Measurements from ENCODE around the gene OR6C6.

OR6C6 gene

DNA sequence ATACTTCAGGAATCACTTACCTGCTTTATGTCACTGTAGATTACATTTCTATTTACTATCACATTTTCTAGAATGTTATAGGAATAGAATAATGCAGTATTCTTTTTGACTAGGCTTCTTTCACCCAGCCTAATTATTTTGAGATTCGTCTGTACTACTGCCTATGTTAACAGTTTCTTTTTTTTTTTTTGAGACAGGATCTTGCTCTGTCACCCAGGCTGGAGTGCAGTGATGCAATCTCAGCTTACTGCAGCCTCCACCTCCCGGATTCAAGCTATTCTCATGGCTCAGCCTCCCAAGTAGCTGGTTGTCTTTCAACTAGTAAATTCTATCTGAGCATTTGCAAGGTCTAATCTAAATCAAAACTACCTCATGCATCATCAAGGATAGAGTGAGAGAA is 6.4 kb downstream of the OR6C6 start:
- Mint-ChIP-seq H3K4me3 (no peak overlapping the region), H3K36me3 (ENCODE audit: low read depth) (no peaks in the 10 kb centered on the region), H3K27ac (no peak overlapping the region), H3K9me3 (no peaks in the 10 kb centered on the region), H3K4me1 (no peaks in the 10 kb centered on the region), H3K27me3 (ENCODE audit: low read depth) (no peaks in the 10 kb centered on the region)
- TF ChIP-seq, protein P1, sequence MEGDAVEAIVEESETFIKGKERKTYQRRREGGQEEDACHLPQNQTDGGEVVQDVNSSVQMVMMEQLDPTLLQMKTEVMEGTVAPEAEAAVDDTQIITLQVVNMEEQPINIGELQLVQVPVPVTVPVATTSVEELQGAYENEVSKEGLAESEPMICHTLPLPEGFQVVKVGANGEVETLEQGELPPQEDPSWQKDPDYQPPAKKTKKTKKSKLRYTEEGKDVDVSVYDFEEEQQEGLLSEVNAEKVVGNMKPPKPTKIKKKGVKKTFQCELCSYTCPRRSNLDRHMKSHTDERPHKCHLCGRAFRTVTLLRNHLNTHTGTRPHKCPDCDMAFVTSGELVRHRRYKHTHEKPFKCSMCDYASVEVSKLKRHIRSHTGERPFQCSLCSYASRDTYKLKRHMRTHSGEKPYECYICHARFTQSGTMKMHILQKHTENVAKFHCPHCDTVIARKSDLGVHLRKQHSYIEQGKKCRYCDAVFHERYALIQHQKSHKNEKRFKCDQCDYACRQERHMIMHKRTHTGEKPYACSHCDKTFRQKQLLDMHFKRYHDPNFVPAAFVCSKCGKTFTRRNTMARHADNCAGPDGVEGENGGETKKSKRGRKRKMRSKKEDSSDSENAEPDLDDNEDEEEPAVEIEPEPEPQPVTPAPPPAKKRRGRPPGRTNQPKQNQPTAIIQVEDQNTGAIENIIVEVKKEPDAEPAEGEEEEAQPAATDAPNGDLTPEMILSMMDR (IDR thresholded peaks at IDR 0.05; ENCODE audit: unreplicated experiment in 3 of 3) = no peak

DNA sequence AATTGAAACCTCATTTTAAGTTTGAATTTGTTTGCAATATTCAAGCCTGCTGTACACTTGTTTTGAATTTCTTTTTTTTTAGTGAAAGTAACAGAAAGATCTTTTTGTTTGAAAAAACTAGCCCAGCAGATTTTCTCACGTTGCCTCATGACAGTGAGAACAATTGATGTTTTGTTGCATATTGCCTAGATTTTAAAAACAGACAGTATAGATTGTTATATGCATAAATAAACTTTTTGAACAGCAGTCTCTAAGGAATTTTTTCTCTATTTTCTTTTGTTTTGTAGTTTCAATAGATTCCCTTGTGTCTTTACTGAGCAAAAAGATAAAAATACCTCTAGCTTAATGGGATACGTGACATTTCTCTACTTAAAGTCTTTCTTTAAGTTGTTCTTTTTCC is 15.4 kb downstream of the OR6C6 start:
- TF ChIP-seq, protein P1 (IDR thresholded peaks at IDR 0.05; ENCODE audit: unreplicated experiment in 3 of 3) = no peak
- Mint-ChIP-seq H3K36me3 (ENCODE audit: low read depth) (no peaks in the 10 kb centered on the region), H3K4me3 (no peak overlapping the region), H3K4me1 (no peaks in the 10 kb centered on the region), H3K27ac (peak overlapping the region; percentile 38 to 57 (median 57)), H3K27me3 (ENCODE audit: low read depth) (peaks cover 3% of the 10 kb centered on the region), H3K9me3 (peaks cover 5% of the 10 kb centered on the region)

DNA sequence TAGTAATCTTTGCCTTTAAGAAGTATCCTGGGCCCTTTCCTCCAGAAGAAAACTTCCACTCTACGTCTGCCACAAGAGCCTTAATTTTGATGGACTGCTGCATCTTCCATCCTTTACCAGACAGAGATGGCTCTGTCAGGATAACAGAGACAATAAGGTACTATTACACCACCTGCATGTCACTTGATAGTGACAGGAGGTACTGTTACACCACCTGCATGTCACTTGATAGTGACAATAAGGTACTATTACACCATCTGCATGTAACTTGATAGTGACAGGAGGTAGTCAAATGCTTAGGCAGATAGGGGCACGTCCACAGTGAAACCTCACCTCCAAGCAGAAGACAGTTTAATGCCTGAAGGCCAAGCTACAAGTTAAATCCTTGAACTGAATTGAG is 38.1 kb downstream of the OR6C6 start:
- TF ChIP-seq, protein P1 (IDR thresholded peaks at IDR 0.05; ENCODE audit: unreplicated experiment in 3 of 3) = no peak
- no peaks in the 10 kb centered on the region for H3K27me3 Mint-ChIP-seq (ENCODE audit: low read depth)
- H3K4me3 Mint-ChIP-seq = no peak overlapping the region
- no peaks in the 10 kb centered on the region for H3K36me3 Mint-ChIP-seq (ENCODE audit: low read depth)
- H3K9me3 Mint-ChIP-seq = no peaks in the 10 kb centered on the region
- H3K4me1 Mint-ChIP-seq = peaks cover 3% of the 10 kb centered on the region
- H3K27ac Mint-ChIP-seq = no peak overlapping the region

DNA sequence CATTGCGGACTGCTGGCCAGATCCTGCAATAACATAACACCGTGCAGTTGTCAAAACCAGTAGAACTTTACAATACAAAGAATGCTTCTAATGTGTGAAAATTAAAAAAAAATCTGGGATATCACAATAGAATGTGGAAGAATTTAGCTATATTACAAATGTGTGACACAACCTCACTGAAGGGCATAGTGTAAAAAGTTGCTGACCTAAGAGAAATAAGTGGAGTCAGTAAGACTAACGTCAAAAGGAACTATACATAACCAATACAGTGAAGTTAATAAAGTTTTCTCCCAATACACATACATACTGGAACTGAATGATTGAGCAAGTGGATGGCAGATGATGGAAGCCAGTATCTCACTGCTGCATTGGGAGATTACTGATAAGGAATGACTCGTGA is 39.5 kb downstream of the OR6C6 start:
- TF ChIP-seq, protein P1 (IDR thresholded peaks at IDR 0.05; ENCODE audit: unreplicated experiment in 3 of 3) = no peak
- Mint-ChIP-seq H3K4me3 (no peak overlapping the region), H3K4me1 (peaks cover 4% of the 10 kb centered on the region), H3K36me3 (ENCODE audit: low read depth) (no peaks in the 10 kb centered on the region), H3K9me3 (no peaks in the 10 kb centered on the region), H3K27me3 (ENCODE audit: low read depth) (no peaks in the 10 kb centered on the region), H3K27ac (no peak overlapping the region)

DNA sequence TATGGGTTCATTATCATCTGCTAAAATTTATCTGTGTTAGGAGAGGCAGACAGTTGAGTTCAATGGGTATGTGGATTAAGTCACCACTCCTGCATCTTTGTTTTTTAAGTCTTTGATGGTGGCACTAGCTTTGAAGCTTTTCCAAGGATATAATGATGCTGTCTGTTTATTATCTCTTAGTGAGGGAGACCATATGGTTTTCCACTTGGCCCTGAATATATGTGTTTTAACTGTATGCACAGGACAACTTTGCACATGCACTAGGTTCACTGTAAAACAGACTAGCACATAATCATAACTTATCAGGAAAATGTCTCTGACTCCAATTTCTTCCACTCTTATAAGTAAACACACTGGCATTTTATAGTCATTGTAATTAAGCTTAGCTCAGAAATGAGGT is 43.1 kb downstream of the OR6C6 start:
- TF ChIP-seq, protein P1 (IDR thresholded peaks at IDR 0.05; ENCODE audit: unreplicated experiment in 3 of 3) = no peak
- Mint-ChIP-seq H3K27ac (peak overlapping the region in 2 of 3 experiments; percentile 41 to 64), H3K4me3 (no peak overlapping the region), H3K36me3 (ENCODE audit: low read depth) (no peaks in the 10 kb centered on the region), H3K27me3 (ENCODE audit: low read depth) (no peaks in the 10 kb centered on the region), H3K4me1 (peaks cover 4% of the 10 kb centered on the region), H3K9me3 (no peaks in the 10 kb centered on the region)

DNA sequence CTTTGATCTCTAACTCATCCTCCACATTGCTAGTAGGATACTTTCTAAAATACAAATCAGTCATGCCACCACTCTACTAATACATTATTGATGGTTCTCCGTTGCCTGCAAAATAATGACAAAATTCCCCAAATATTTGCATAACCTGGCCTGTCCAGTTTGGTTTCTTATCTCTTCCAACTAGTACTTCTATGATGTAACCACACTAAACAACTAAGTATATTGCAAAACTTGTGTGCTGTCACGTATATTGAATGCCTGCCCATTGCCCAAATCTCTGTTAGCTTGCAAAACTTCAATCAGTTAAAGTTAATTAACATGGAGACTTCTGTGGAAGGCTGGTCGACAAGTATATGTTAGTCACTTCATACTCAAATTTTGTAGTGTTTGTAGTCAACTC is 45.4 kb downstream of the OR6C6 start:
- Mint-ChIP-seq H3K27me3 (ENCODE audit: low read depth) (no peaks in the 10 kb centered on the region), H3K9me3 (no peaks in the 10 kb centered on the region), H3K36me3 (ENCODE audit: low read depth) (no peaks in the 10 kb centered on the region), H3K4me1 (peaks cover 4% of the 10 kb centered on the region), H3K4me3 (no peak overlapping the region), H3K27ac (no peak overlapping the region)
- TF ChIP-seq, protein P1 (IDR thresholded peaks at IDR 0.05; ENCODE audit: unreplicated experiment in 3 of 3) = no peak

Data from nephron (organoid).